Gastroesophageal sphincter (tissue), 4 donors: ENCODE measurements around the gene SOX5. TPM values are rescaled to one million over a fixed set of nuclear protein-coding genes. Genes with fewer than 3 reads are reported as not detected.

Experiments used
- ATAC-seq: fragments of 150-250 bp; one replicate; pipeline ENCODE4 v1.9.1; 2016; ENCODE audit warnings: mild to moderate bottlenecking, moderate library complexity
- H3K27ac ChIP-seq, 4 donors: fragments of 200-600 bp; sonication (generic) in 3 of 4; 1 replicate in 3 of 4; 2 replicates in 1 of 4; pipeline ENCODE4 v1.5.1; 2016 to 2019
- H3K27me3 ChIP-seq: fragments of 200-600 bp; sonication (generic); one replicate; pipeline ENCODE4 v1.5.1; 2019
- H3K36me3 ChIP-seq, 2 donors: fragments of 200-600 bp; sonication (generic); one replicate each; pipeline ENCODE4 v1.5.1; 2019; ENCODE audit warnings: control low read depth in 1 of 2
- H3K4me1 ChIP-seq, 3 donors: fragments of 200-600 bp; sonication (generic); 1 replicate in 2 of 3; 2 replicates in 1 of 3; pipeline ENCODE4 v1.5.1; 2016 to 2019; ENCODE audit warnings: control low read depth in 2 of 3
- H3K4me3 ChIP-seq, 2 donors: fragments of 200-600 bp; sonication (generic); one replicate each; pipeline ENCODE4 v1.5.1; 2019; ENCODE audit warnings: mild to moderate bottlenecking in 1 of 2, moderate library complexity in 1 of 2
- H3K9me3 ChIP-seq, 3 donors: fragments of 200-600 bp; sonication (generic); one replicate each; pipeline ENCODE4 v1.5.1; 2017 to 2019; ENCODE audit warnings: control low read depth in 2 of 3
- CTCF ChIP-seq, 4 experiments: fragments of 200-600 bp in 2 of 4; fragments of 450-650 bp in 2 of 4; sonication (generic) in 1 of 4; IDR thresholded peaks; one replicate each; pipeline ENCODE4 v1.5.1; 2017 to 2019; ENCODE audit warnings: antibody characterized with exemption in 4 of 4, mild to moderate bottlenecking in 2 of 4, moderate library complexity in 2 of 4
- EP300 ChIP-seq: sonication (generic); formaldehyde crosslinking; IDR thresholded peaks from one replicate; pipeline ENCODE4 v1.6.1; 2017; ENCODE audit warnings: antibody characterized with exemption, mild to moderate bottlenecking
- POLR2A ChIP-seq, 2 donors: fragments of 450-650 bp; IDR thresholded peaks; one replicate each; pipeline ENCODE4 v1.6.1; 2017; ENCODE audit warnings: antibody characterized with exemption in 2 of 2, mild to moderate bottlenecking in 2 of 2, moderate library complexity in 1 of 2
- POLR2AphosphoS5 ChIP-seq: sonication (generic); formaldehyde crosslinking; IDR thresholded peaks from one replicate; pipeline ENCODE4 v1.6.1; 2017; ENCODE audit warnings: antibody characterized with exemption
- WGBS, 2 donors: methylation state at CpG; one replicate each; pipeline ENCODE4 v1.1.5; 2018; ENCODE audit warnings: low coverage in 1 of 2; 5-methylcytosine and 5-hydroxymethylcytosine counted together
- total RNA-seq, 4 donors: library from RNA; depleted of rRNA; stranded (reverse); fragments of >200 nt; gene quantifications; one replicate each; pipeline ENCODE4 v1.1.0, GENCODE V29; 2016

The SOX5 gene
- total RNA-seq, 4 donors from 2014 or later = 4.9 to 69.9 (median 18.1) TPM

GRCh38 chr12:23542187-23542586 is 407.3 kb downstream of the SOX5 start:
- TF ChIP-seq EP300 = no peak
- TF ChIP-seq CTCF (IDR thresholded peaks at IDR 0.05) = no peak
- ATAC-seq = no peak
- Histone ChIP-seq H3K36me3 (no peaks in the 10 kb centered on the region), H3K27ac (no peak overlapping the region), H3K9me3 (no peaks in the 10 kb centered on the region), H3K4me1 (no peaks in the 10 kb centered on the region), H3K27me3 (no peaks in the 10 kb centered on the region), H3K4me3 (no peak overlapping the region)
- 90 to 95% methylated on average over 3 of the region's 3 CpGs for WGBS, 2 donors

- no peaks in the 10 kb centered on the region for H3K4me1 ChIP-seq
- ATAC-seq = no peak
- no peaks in the 10 kb centered on the region for H3K9me3 ChIP-seq
- WGBS, 2 donors = 71 to 83% methylated on average over 6 of the region's 7 CpGs
- no peaks in the 10 kb centered on the region for H3K27me3 ChIP-seq
- H3K4me3 ChIP-seq = no peak overlapping the region
- H3K27ac ChIP-seq = no peak overlapping the region
- peaks cover 0 to 7% of the 10 kb centered on the region in 2 donors for H3K36me3 ChIP-seq
- TF ChIP-seq EP300 (no peak), POLR2AphosphoS5 (no peak), POLR2A (IDR thresholded peaks at IDR 0.05) (no peak), CTCF (IDR thresholded peaks at IDR 0.05) (no peak)
These were observed 408.9 kb downstream of the SOX5 start for GRCh38 chr12:23540572-23540971.

GRCh38 chr12:23536293-23536692 is 413.2 kb downstream of the SOX5 start:
- Histone ChIP-seq H3K9me3 (no peaks in the 10 kb centered on the region), H3K4me1 (no peaks in the 10 kb centered on the region), H3K27ac (no peak overlapping the region), H3K27me3 (no peaks in the 10 kb centered on the region), H3K36me3 (peaks cover 0 to 12% of the 10 kb centered on the region in 2 donors), H3K4me3 (no peak overlapping the region)
- ATAC-seq = no peak
- TF ChIP-seq EP300 (no peak), CTCF (IDR thresholded peaks at IDR 0.05) (no peak), POLR2AphosphoS5 (no peak), POLR2A (IDR thresholded peaks at IDR 0.05) (no peak)
- 94 to 98% methylated on average over 5 to 7 of the region's 7 CpGs for WGBS, 2 donors

GRCh38 chr12:23535441-23535840 is 414.0 kb downstream of the SOX5 start:
- no peaks in the 10 kb centered on the region for H3K4me1 ChIP-seq
- H3K9me3 ChIP-seq = no peaks in the 10 kb centered on the region
- TF ChIP-seq POLR2AphosphoS5 (no peak), POLR2A (IDR thresholded peaks at IDR 0.05) (no peak), CTCF (IDR thresholded peaks at IDR 0.05) (no peak), EP300 (no peak)
- 62 to 78% methylated on average over 1 of the region's 1 CpG for WGBS, 2 donors
- peaks cover 0 to 12% of the 10 kb centered on the region in 2 donors for H3K36me3 ChIP-seq
- H3K27ac ChIP-seq = no peak overlapping the region
- no peaks in the 10 kb centered on the region for H3K27me3 ChIP-seq
- H3K4me3 ChIP-seq = no peak overlapping the region
- ATAC-seq = no peak

GRCh38 chr12:23534196-23534595 is 415.3 kb downstream of the SOX5 start:
- Histone ChIP-seq H3K4me3 (no peak overlapping the region), H3K27ac (no peak overlapping the region), H3K9me3 (no peaks in the 10 kb centered on the region), H3K36me3 (peaks cover 0 to 12% of the 10 kb centered on the region in 2 donors), H3K27me3 (no peaks in the 10 kb centered on the region), H3K4me1 (no peaks in the 10 kb centered on the region)
- TF ChIP-seq POLR2A (IDR thresholded peaks at IDR 0.05) (no peak), EP300 (no peak), CTCF (IDR thresholded peaks at IDR 0.05) (no peak), POLR2AphosphoS5 (no peak)
- WGBS, 2 donors = 93 to 100% methylated on average over 4 to 5 of the region's 8 CpGs
- ATAC-seq = no peak
